IPS-18c (cell line): ENCODE data around the gene POLR1C.
"Not testable (repeated sequence)": the region's sequence is repeated elsewhere in the genome, so short reads cannot be mapped to it uniquely, and the experiment has no call there.

ENCODE experiments used
- H3K4me3 ChIP-seq: 2 replicates; pipeline ENCODE4 v1.7.0; 2013; ENCODE audit warnings: low read depth, mild to moderate bottlenecking, low read length, moderate library complexity; ENCODE audit not compliant: insufficient read depth
- H3K9me3 ChIP-seq: one replicate; pipeline ENCODE4 v1.6.1; 2013; ENCODE audit warnings: mild to moderate bottlenecking, low read length, moderate library complexity; ENCODE audit not compliant: control insufficient read depth, insufficient read depth

The POLR1C gene, protein sequence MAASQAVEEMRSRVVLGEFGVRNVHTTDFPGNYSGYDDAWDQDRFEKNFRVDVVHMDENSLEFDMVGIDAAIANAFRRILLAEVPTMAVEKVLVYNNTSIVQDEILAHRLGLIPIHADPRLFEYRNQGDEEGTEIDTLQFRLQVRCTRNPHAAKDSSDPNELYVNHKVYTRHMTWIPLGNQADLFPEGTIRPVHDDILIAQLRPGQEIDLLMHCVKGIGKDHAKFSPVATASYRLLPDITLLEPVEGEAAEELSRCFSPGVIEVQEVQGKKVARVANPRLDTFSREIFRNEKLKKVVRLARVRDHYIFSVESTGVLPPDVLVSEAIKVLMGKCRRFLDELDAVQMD

DNA sequence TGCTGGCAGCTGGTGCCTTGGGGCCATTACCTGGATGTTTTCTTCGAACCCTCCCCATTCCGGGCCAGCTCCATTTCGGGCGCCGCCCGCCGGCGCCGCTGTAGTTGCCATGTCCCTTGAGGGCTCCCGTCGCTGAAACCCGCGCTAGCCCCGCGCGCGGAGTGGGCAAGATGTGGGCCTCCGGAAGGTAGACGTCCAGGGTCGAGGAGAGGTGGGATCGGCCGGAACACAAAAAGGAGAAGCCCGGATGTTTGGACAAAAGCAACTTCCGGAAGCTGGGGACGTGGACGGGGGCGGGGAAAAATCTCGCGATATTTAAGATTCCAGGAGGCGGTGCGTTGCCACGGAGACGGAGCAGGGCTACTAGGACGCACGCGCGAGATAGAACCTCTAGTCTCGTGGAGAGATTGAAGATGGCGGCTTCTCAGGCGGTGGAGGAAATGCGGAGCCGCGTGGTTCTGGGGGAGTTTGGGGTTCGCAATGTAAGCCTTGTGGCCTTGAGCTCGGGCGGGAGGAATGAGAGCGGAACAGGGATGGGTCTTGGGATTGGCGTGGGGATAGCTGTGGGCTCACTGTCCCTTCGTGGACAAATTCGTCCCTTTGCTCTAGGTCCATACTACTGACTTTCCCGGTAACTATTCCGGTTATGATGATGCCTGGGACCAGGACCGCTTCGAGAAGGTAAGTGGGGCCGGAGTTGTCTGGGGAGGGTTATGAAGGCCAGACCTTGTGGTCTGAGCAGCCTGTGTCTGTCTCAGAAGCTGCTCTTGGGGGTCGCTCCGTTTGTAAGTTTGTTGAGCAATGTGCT, at the start of gene POLR1C, which contains the start of gene YIPF3:
Gene POLR1C, plus strand, starts transcription at position 393 of the 808 bp plus-strand sequence. Its CDS starts 21 bp downstream, at position 414.
Gene YIPF3, minus strand, starts transcription at position 230 of the 808 bp plus-strand sequence. Its CDS starts 119 bp downstream, at position 111.
- Histone ChIP-seq H3K4me3 (peak within 1 kb of the TSS; percentile 93), H3K9me3 (no peaks in the 10 kb centered on the region)

DNA sequence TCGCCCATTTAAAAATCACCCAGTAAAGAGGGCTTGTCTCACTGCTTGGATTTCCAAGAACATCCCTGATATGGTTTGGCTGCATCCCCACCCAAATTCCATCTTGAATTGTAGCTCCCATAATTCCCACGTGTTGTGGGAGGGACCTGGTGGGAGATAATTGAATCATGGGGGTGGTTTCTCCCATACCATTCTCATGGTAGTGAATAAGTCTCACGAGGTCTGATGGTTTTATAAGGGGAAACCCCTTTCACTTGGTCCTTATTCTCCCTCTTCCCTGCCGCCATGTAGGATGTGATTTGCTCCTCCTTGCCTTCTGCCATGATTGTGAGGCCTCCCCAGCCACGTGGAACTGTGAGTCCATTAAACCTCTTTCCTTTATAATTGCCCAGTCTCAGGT, 49.6 kb upstream of the POLR1C start:
- H3K9me3 ChIP-seq, H3K4me3 ChIP-seq: not testable (repeated sequence)

DNA sequence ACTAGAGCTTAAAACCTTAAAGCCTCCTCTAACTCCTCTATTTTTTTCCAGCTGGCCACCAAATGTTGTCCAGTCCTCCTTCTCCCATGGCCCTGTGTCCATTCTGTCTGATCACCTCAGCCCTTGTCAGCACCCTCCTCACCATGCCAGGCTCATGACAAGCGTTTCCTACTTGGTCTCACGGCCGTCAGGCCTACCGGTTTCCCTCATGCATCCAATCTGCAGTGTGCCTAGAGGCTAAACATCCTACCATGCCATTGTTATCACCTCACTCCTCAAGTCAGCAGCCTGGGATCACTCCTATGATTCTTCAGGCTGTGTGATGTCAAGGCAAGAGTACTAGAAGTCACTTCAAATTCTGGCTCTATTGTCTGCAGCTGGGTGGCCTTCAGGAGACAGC, 49.1 kb upstream of the POLR1C start:
- Histone ChIP-seq H3K9me3 (no peaks in the 10 kb centered on the region), H3K4me3 (no peak overlapping the region; the same call in 1 of the 2 replicates)

DNA sequence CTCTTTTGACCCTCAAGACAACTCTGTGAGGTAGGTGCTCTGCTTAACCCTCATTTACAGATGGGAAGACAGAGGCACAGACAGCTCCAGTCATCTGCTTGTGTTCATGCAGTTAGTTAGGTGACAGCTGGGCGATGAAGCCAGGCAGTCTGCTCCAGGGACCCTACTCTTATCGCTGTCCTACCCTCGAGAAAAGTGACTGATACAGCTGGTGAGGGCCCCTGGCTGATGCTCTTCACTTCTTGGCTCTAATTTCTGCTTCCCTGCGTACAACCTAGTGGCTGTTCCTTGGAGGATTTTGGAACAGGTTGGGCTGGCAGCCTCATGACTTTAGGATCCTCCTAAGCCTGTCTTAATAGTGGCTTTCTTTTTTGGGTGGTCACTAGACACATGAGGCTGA, 48.6 kb upstream of the POLR1C start:
- H3K4me3 ChIP-seq = no peak overlapping the region
- no peaks in the 10 kb centered on the region for H3K9me3 ChIP-seq

DNA sequence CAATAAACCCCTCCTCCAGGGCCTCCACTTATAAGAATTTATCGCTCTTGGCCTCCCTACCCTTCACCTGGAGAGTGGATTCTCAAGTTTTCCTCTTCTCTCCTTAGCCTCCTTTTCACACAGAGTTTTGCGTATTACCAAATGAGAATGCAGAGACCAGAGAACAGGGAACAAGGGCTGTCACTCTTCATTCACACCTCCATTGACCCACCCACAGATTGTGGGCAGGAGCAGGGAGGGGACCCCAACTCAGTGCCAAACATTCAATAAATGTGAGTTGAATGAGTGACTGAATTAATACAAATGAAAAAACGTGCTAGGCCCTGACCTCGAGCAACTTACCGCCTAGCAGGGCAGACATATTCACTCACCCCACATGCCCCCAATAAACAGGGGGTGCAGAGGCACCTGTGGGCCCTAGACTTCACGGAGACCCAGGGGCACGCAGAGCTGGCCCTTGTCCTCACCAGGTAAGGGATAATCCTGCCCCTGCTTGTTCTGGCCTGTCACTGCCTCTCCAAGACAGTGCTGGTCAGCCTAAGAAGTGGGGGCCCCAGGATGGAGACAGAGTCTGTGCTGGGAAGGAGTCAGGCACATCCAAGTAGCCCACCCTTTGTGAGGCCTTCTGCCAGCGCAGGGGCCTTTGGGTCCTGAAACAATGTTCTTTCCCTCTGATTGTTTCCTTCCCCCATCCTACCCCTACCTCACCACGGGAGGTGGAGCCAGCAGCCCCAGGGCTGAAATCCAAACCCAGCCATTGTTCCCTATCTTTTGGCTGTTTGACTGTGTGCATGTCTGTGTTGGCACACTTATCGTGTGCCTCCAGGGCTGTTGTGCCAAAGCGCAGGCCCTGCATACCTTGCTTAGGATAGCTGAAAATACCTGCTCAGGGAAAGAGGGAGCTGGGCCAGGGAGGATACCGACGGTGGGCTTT, 47.9 kb upstream of the POLR1C start:
- H3K9me3 ChIP-seq = no peaks in the 10 kb centered on the region
- no peak overlapping the region for H3K4me3 ChIP-seq

DNA sequence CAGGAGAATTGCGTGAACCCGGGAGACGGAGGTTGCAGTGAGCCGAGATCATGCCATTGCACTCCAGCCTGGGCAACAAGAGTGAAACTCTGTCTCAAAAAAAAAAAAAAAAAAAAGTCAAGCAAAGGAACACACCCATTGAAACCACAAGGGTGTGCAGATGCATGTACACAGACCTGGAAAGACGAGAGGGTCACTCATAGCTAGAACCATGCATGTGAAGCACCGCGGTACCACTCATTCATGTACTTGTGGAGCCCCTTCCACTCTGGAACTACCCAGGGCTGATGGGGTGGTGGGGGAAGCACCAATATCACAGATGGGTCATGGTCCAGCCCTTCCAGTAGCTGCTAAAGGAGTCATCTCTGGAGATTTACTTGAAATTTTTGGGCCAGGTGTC, 46.9 kb upstream of the POLR1C start:
- Histone ChIP-seq H3K9me3 (no peaks in the 10 kb centered on the region), H3K4me3 (no peak overlapping the region)

DNA sequence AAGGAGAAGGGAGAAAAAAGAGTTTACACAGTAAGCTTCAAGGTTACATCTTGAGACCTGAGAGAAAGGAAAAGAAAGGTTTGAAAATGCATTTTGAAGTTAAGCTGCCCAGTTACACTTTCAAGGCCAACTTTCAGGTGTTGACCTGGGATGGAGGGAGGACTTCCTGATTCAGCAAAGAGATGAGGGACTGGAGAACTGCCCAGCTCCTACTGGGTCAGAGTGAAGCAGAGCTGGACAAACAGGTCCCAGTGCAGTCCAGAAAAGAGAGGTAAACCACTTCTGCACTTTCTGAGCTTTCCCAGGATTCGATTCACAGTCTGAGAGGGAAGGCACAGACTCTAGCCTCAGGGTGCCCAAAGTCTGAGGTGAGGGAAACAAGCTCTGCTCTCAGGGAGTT, 45.5 kb upstream of the POLR1C start:
- Histone ChIP-seq H3K4me3 (no peak overlapping the region), H3K9me3 (no peaks in the 10 kb centered on the region)

DNA sequence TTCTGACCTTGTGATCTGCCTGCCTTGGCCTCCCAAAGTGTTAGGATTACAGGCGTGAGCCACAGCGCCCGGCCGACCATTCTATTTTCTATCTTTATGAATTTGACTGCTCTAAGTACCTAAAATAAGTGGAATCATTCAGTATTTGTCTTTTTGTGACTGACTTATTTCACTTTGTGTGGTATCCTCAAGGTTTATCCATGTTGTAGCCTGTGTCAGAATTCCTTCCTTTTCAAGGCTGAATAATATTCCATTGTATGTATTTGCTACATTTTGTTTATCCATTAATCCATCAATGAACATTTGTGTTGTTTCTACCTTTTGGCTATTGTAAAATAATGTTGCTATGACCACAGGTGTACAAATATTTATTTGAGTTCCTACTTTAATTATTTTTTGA, 44.4 kb upstream of the POLR1C start:
- H3K4me3 ChIP-seq = no peak overlapping the region

DNA sequence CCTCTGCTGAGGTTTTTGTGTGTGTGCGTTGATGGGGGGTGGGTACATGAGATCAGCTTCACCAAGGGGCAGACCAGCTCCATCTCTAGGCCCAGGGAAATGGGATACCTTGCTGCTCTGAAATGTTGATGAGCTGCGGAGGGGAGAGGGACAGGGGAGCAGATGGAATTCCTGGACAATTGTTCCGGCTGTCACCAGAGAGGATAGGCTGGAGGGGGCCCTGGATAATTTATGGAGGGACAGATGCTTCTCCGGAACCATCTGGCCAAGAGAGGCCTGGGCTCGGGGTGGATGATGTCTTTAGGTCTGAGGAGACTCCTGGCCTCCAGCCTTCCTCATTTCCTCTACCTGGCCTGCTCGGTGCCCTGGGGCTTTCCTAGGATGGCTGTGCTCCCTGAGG, 41.4 kb upstream of the POLR1C start:
- no peak overlapping the region for H3K4me3 ChIP-seq
- no peaks in the 10 kb centered on the region for H3K9me3 ChIP-seq

More for the DNA sequence above, 44.4 kb upstream of the POLR1C start:
- H3K9me3 ChIP-seq = no peaks in the 10 kb centered on the region

DNA sequence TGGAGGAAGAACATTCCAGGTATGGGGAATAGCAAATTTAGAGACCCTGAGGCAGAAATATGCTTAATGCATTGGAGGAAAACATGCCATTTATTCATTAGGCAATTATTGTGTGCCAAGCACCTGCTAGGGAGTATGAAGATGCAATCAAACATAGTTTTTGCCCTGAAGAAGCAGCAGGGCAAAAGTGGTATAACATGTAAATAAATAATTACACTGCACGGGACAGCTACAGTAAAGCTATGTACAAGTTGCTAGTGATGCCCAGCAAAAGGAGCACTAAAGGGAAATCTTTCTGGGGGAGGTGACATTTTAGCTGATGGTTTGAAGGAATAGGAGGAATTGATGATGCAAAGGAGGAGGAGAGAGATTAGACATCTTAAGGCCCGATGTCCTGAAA, 40.1 kb upstream of the POLR1C start:
- H3K9me3 ChIP-seq = no peaks in the 10 kb centered on the region
- peak overlapping the region; percentile 71; the same call in 1 of the 2 replicates for H3K4me3 ChIP-seq

DNA sequence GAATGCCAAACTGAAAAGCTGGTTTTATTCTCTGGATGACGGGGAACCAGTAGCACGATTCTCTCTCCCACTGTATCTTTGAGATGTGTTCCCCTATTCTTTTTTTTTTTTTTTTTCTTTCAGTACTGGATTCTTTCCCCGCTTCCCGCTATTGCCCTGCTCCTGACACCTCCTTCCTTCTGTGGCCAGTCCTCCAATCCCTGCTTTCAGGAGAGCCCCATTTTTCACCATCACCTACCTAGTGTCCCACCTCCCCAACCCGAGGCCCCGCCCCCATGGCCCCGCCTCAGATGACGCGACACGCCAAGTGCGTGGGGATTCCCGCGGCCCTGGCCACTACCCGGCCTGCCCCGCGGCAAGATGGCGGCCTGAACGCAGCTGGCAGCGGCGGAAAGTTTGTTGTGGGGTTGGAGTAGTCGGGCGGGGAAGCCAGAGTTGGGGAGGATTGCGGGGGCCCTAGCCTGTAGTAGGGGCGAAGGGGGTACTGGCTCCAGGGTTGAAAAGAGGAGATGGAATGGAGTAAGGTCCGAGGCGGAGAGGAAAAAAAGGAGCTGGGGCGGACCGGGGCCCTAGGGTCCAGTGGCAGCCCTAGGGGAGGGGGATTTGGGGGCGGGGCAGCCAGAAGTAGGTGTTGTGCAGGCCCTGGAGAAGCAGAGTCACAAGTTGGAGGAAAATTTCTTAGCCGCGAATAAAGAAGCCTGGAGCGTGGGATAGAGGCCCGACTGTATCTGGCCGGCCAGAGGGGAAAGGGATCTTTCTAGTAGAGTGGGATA, 39.5 kb upstream of the POLR1C start, which contains the start of gene TJAP1:
Gene TJAP1, plus strand, starts transcription at position 336 of the 773 bp plus-strand sequence. CDS start 21,432 bp downstream, outside the sequence.
- H3K9me3 ChIP-seq = no peaks in the 10 kb centered on the region

DNA sequence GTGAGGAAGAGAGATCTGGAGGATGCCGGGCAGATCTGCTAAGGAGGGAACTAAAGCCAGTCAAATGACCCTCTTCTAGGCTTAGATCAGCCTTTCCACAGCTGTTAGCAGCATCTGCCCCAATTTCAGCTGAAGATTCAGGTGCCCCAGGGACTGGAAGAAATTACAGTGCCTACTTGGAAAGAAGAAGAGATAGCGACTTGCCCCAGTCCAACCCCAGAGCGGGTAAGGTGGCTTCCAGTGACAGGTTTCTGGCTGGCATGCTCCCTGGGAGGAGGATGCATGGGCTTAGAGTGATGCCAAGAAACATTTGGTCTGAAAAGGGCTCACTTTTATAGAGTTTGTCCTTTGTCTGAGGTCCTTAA, 38.9 kb upstream of the POLR1C start:
- H3K9me3 ChIP-seq = no peaks in the 10 kb centered on the region
- H3K4me3 ChIP-seq = peak overlapping the region; percentile 71

More for the DNA sequence above, 39.5 kb upstream of the POLR1C start, which contains the start of gene TJAP1:
- H3K4me3 ChIP-seq = peak within 1 kb of the TSS; percentile 71

DNA sequence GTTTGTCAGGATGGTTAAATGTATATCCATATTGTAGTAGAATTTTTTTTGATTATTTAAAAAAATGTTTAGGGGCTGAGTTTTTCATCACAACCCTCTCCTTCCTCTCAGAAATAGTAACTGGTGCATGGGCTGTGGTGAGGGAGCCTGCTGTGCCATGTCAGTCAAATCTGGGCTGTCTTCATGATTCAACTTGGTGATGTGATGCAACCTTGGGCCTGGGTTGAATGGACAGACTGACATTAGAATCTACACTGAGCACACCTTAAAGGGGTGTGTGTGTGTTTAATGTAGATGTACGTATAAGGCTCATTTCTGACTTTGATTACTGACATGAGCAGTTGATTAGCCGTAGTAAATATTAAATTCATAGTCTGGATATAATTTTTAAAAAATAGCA, 35.8 kb upstream of the POLR1C start:
- H3K4me3 ChIP-seq = no peak overlapping the region
- no peaks in the 10 kb centered on the region for H3K9me3 ChIP-seq

DNA sequence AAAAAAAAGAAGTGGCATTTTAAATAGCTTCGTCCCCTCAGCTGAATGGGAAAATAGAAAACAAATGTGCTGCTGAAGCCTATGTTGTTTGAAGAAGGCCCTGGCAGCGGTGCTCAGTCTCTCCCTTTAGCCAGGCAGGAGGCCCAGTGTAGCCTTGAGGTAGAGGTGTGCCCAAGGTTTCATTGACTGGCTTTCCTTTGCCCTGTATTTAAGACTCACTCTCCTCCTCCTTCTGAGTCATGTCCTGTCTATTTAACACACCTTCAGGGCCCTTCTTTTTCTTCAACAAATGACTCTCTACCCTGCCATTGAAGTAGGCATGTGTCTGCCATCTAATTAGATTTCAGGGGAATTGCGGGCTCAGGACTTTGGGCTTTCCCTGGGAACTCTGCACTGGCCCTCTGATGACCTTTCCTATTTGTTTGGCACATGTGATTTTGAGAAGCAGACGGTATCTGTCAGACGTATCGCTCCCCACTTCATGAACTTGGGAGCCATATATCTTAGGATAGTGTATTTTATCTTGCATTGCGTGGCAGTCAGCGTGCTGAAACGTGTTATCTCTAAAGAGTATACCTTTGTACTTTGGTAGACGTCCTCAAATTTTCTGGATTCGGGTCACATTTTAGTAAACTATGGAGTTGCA, 35.2 kb upstream of the POLR1C start:
- H3K9me3 ChIP-seq = no peaks in the 10 kb centered on the region
- no peak overlapping the region for H3K4me3 ChIP-seq

DNA sequence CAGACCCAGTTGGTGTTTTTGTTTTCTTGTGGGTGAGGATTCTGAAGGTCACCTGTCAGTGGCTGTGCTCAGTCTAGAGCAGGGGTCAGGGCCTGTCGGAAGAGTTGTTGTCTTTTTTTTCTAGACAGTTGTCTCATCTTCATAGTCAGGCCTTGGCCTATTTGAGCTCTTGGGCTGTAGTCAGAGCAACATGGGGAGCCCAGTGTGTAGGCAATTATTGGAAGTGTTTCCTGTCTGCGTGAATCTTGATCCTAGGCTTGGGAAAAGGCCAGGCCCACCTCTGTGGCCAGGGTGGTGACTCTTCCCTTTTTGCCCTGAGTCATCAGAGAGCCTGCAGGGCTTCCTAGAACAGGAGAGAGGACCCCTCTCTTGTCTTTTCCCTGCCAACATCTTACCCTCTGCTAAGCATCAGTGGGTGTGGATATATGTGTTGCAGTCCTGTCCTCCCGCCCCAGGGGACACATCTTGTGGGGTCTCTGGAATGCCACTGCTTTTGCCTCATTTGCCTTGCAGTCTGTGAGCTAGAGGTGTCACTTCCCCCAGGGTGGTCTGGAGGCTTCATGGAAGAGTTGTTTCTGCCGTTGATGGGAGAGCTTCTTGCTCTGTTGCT, 28.1 kb upstream of the POLR1C start:
- Histone ChIP-seq H3K4me3 (no peak overlapping the region), H3K9me3 (no peaks in the 10 kb centered on the region)
